SK-N-SH (cell line): ENCODE results near the gene PHLPP1. TPM values are rescaled to one million over a fixed set of nuclear protein-coding genes. Genes with fewer than 3 reads are reported as not detected.

Experiments
- CTCF ChIA-PET: fragments of 300-600, 350-600 bp; formaldehyde crosslinking; extraction: SDS; loops from one replicate; lab custom pipeline; 2021; lab: Yijun Ruan, JAX
- POLR2A ChIA-PET: fragments of 350-600 bp; sonication (Branson Sonifier 250); formaldehyde crosslinking; extraction: SDS; loops from one replicate; lab custom pipeline; 2020; ENCODE audit warnings: antibody characterized with exemption, inconsistent platforms; lab: Yijun Ruan, JAX
- DNase-seq: peaks from one replicate; pipeline ENCODE4 v3.0.0; 2012
- H2AFZ ChIP-seq: fragments of 200-600 bp; sonication (generic); 2 replicates; pipeline ENCODE4 v1.8.1; 2016; ENCODE audit warnings: antibody characterized with exemption, mild to moderate bottlenecking, low read depth
- H3F3A ChIP-seq: fragments of 200-600 bp; sonication (generic); replicated peaks from 2 replicates; pipeline ENCODE3; 2016; ENCODE audit warnings: antibody characterized with exemption, mild to moderate bottlenecking; ENCODE audit not compliant: insufficient read depth
- H3K27ac ChIP-seq, 2 experiments: fragments of 200-500 bp in 1 of 2; fragments of 200-600 bp in 1 of 2; sonication (Bioruptor generic) in 1 of 2; sonication (generic), shearing (Covaris generic) in 1 of 2; 2 replicates each; pipeline versions ENCODE4 v1.5.1 to v1.6.1; 2014 to 2016; ENCODE audit warnings: low read depth in 2 of 2, inconsistent platforms in 1 of 2, low read length in 1 of 2, mild to moderate bottlenecking in 1 of 2, mixed read lengths in 1 of 2
- H3K27me3 ChIP-seq: fragments of 200-600 bp; sonication (generic), shearing (Covaris generic); 2 replicates; pipeline ENCODE4 v1.6.1; 2016; ENCODE audit warnings: mixed run types; ENCODE audit not compliant: insufficient read depth
- H3K36me3 ChIP-seq, 2 experiments: fragments of 200-500 bp in 1 of 2; fragments of 200-600 bp in 1 of 2; sonication (Bioruptor generic) in 1 of 2; sonication (generic) in 1 of 2; replicated peaks in 1 of 2; 2 replicates each; pipeline versions ENCODE3 to v1.5.1; 2014 to 2016; ENCODE audit warnings: low read length in 1 of 2, mild to moderate bottlenecking in 1 of 2; ENCODE audit not compliant: insufficient read depth in 2 of 2, control insufficient read depth in 1 of 2
- H3K4me1 ChIP-seq, 2 experiments: fragments of 200-500 bp in 1 of 2; fragments of 200-600 bp in 1 of 2; sonication (Bioruptor generic) in 1 of 2; sonication (generic), shearing (Covaris generic) in 1 of 2; 2 replicates each; pipeline versions ENCODE4 v1.5.1 to v1.6.1; 2014 to 2016; ENCODE audit warnings: low read depth in 1 of 2, low read length in 1 of 2, mixed run types in 1 of 2; ENCODE audit not compliant: insufficient read depth in 2 of 2, control insufficient read depth in 1 of 2
- H3K4me2 ChIP-seq: fragments of 200-600 bp; sonication (generic), shearing (Covaris generic); 2 replicates; pipeline ENCODE4 v1.6.1; 2017; ENCODE audit warnings: mixed run types
- H3K4me3 ChIP-seq, 2 experiments: fragments of 200-500 bp in 1 of 2; fragments of 200-600 bp in 1 of 2; sonication (Bioruptor generic) in 1 of 2; sonication (generic), shearing (Covaris generic) in 1 of 2; 2 replicates each; pipeline versions ENCODE4 v1.5.1 to v1.8.1; 2014 to 2016; ENCODE audit warnings: low read depth in 2 of 2, inconsistent platforms in 1 of 2, low read length in 1 of 2, mild to moderate bottlenecking in 1 of 2, mixed read lengths in 1 of 2, moderate library complexity in 1 of 2
- H3K79me2 ChIP-seq: fragments of 200-600 bp; sonication (generic); 2 replicates; pipeline ENCODE4 v1.8.1; 2017; ENCODE audit warnings: mild to moderate bottlenecking; ENCODE audit not compliant: insufficient read depth
- H3K9ac ChIP-seq: fragments of 200-600 bp; sonication (generic); 2 replicates; pipeline ENCODE4 v1.6.1; 2017; ENCODE audit warnings: mixed run types
- H3K9me2 ChIP-seq: fragments of 200-600 bp; sonication (generic); 2 replicates; pipeline ENCODE4 v1.6.1; 2017; ENCODE audit warnings: mixed run types
- H3K9me3 ChIP-seq: fragments of 200-600 bp; sonication (generic); 2 replicates; pipeline ENCODE4 v1.6.1; 2017; ENCODE audit warnings: mixed run types, mild to moderate bottlenecking, moderate library complexity
- H4K20me1 ChIP-seq: fragments of 200-600 bp; sonication (generic); 2 replicates; pipeline ENCODE4 v1.6.1; 2017; ENCODE audit warnings: mild to moderate bottlenecking, mixed run types; ENCODE audit not compliant: insufficient read depth
- ELF1 ChIP-seq: IDR thresholded peaks from 2 replicates; pipeline ENCODE4 v1.4.0; 2012
- EP300 ChIP-seq, 2 experiments: IDR thresholded peaks; 2 replicates each; pipeline versions ENCODE4 v1.4.0 to v1.6.1; 2012; ENCODE audit warnings: borderline replicate concordance in 1 of 2, low read depth in 1 of 2, low read length in 1 of 2
- EZH2phosphoT487 ChIP-seq: fragments of 200-600 bp; sonication (generic); IDR thresholded peaks from 2 replicates; pipeline ENCODE4 v1.6.1; 2017; ENCODE audit warnings: low read depth, mixed run types, mild to moderate bottlenecking, antibody characterized with exemption, moderate library complexity, borderline replicate concordance
- FOXJ3 ChIP-seq: sonication (generic); formaldehyde crosslinking; IDR thresholded peaks from 2 replicates; pipeline ENCODE4 v1.5.1; 2020; ENCODE audit warnings: mild to moderate bottlenecking, missing genetic modification reagents
- GATA2 ChIP-seq: sonication (generic); formaldehyde crosslinking; IDR thresholded peaks from 2 replicates; pipeline ENCODE4 v1.5.0; 2020; ENCODE audit warnings: mild to moderate bottlenecking, missing genetic modification reagents
- IRF3 ChIP-seq: fragments of 150-350 bp; IDR thresholded peaks from 2 replicates; pipeline ENCODE4 v1.6.1; 2016; ENCODE audit warnings: mild to moderate bottlenecking, low read depth, low read length
- MAX ChIP-seq: IDR thresholded peaks from 2 replicates; pipeline ENCODE4 v1.4.0; 2012; ENCODE audit warnings: low read depth
- MXI1 ChIP-seq: IDR thresholded peaks from 2 replicates; pipeline ENCODE4 v1.6.1; 2012; ENCODE audit warnings: mild to moderate bottlenecking, low read depth, low read length, improper control_type of control experiment
- RCOR1 ChIP-seq: fragments of 150-350 bp; IDR thresholded peaks from 2 replicates; pipeline ENCODE4 v1.6.1; 2017; ENCODE audit warnings: antibody characterized with exemption, low read length
- RFX5 ChIP-seq: IDR thresholded peaks from 2 replicates; pipeline ENCODE4 v1.6.1; 2012; ENCODE audit warnings: mild to moderate bottlenecking, improper control_type of control experiment, low read length
- SMC3 ChIP-seq: IDR thresholded peaks from 2 replicates; pipeline ENCODE4 v1.6.1; 2012; ENCODE audit warnings: low read depth, low read length, improper control_type of control experiment
- TEAD4 ChIP-seq: IDR thresholded peaks from 2 replicates; pipeline ENCODE4 v1.4.0; 2012; ENCODE audit warnings: mild to moderate bottlenecking, borderline replicate concordance; ENCODE audit not compliant: insufficient read depth
- YY1 ChIP-seq: IDR thresholded peaks from 2 replicates; pipeline ENCODE4 v1.4.0; 2012; ENCODE audit warnings: low read depth, mild to moderate bottlenecking
- WGBS: methylation state at CpG from one replicate; pipeline ENCODE4 v1.1.6; 2017; ENCODE audit warnings: low lambda C conversion rate; 5-methylcytosine and 5-hydroxymethylcytosine counted together
- polyA plus RNA-seq, 3 experiments: library from polyadenylated mRNA; depleted of rRNA; stranded (reverse); fragments of >200 nt; gene quantifications; 2 replicates each; pipeline ENCODE4 v1.2.3, GENCODE V29; 2012

Gene PHLPP1
- polyA plus RNA-seq, 1 of the 3 experiments (the other 2 are of a cell fraction), result 4.6 TPM

- no peak overlapping the region for H3K27ac ChIP-seq
- H2AFZ ChIP-seq, result no peak overlapping the region
- POLR2A ChIA-PET, result no interaction called here
- no peak overlapping the region for H3K4me3 ChIP-seq
- peaks cover 0 to 6% of the 10 kb centered on the region in 2 experiments; a peak in 1 of 4 replicates for H3K4me1 ChIP-seq
- no peak for DNase-seq
- H3K36me3 ChIP-seq, result no peaks in the 10 kb centered on the region
- H3K79me2 ChIP-seq, result peaks cover 3% of the 10 kb centered on the region; the same call in 1 of the 2 replicates
- no peaks in the 10 kb centered on the region for H3K9me2 ChIP-seq
- no peaks in the 10 kb centered on the region for H3F3A ChIP-seq
- 80% methylated on average over 1 of the region's 1 CpG for WGBS
- H3K9ac ChIP-seq, result no peak overlapping the region
- TF ChIP-seq RCOR1 (no peak), FOXJ3 (CRISPR knock-in tag) (no peak), SMC3 (no peak), YY1 (no peak), RFX5 (no peak), TEAD4 (no peak), GATA2 (CRISPR knock-in tag) (no peak), MXI1 (no peak), EP300 (IDR thresholded peaks at IDR 0.05; ENCODE audit: borderline replicate concordance in 1 of 2, low read depth in 1 of 2, low read length in 1 of 2) (no peak)
- no peaks in the 10 kb centered on the region for H4K20me1 ChIP-seq
- CTCF ChIA-PET, result interaction anchor here (0.6 kb wide), 1 partner anchor 118 kb away, joined by 5 read pairs; no protein-coding TSS in a partner anchor
- no peak overlapping the region for H3K4me2 ChIP-seq
- H3K9me3 ChIP-seq, result no peaks in the 10 kb centered on the region
- H3K27me3 ChIP-seq, result no peaks in the 10 kb centered on the region
Observed at GRCh38 chr18:62809900-62810299, 94.6 kb downstream of the PHLPP1 start.

GRCh38 chr18:62810682-62811081 is 95.3 kb downstream of the PHLPP1 start:
- DNase-seq, result no peak
- no peak overlapping the region for H3K4me2 ChIP-seq
- TF ChIP-seq MAX (no peak), IRF3 (no peak), EZH2phosphoT487 (no peak), ELF1 (no peak)
- TF ChIP-seq, all 33 proteins: peak for 0
- Histone ChIP-seq H3K27me3 (no peaks in the 10 kb centered on the region), H2AFZ (no peak overlapping the region), H3K79me2 (peaks cover 3% of the 10 kb centered on the region; the same call in 1 of the 2 replicates), H4K20me1 (no peaks in the 10 kb centered on the region), H3K4me3 (no peak overlapping the region), H3K36me3 (no peaks in the 10 kb centered on the region), H3F3A (no peaks in the 10 kb centered on the region), H3K4me1 (peaks cover 0 to 6% of the 10 kb centered on the region in 2 experiments; a peak in 1 of 4 replicates), H3K9me2 (no peaks in the 10 kb centered on the region), H3K27ac (no peak overlapping the region), H3K9me3 (no peaks in the 10 kb centered on the region), H3K9ac (no peak overlapping the region)
- 73% methylated on average over 4 of the region's 4 CpGs for WGBS
- ChIA-PET POLR2A (no interaction called here), CTCF (interaction anchor here (1.3 kb wide), 1 partner anchor 227 kb away, joined by 3 read pairs; no protein-coding TSS in a partner anchor)
